A673 (cell line): Measurements from ENCODE around the gene CFAP43. TPM values are rescaled to one million over a fixed set of nuclear protein-coding genes. Genes with fewer than 3 reads are reported as not detected.

Source experiments
- BruUV-seq: library from RNA; stranded (reverse); fragments of 400-500 nt; replicated peaks from 2 replicates; lab custom pipeline; 2021; lab: Mats Ljungman, UMichigan
- CTCF ChIA-PET: fragments of 300-600 bp; sonication (Branson Sonifier 250); formaldehyde crosslinking; loops from one replicate; lab custom pipeline; 2022; ENCODE audit warnings: antibody characterized with exemption; lab: Charles Lee
- POLR2A ChIA-PET: fragments of 300-600 bp; sonication (Branson Sonifier 250); formaldehyde crosslinking; loops from one replicate; lab custom pipeline; 2022; ENCODE audit warnings: antibody characterized with exemption; ENCODE audit not compliant: low non-redundant PET; lab: Charles Lee
- DNase-seq: peaks from one replicate; pipeline ENCODE4 v3.0.0-alpha.2; 2015; ENCODE audit warnings: low spot score
- H3K27ac ChIP-seq: fragments of 200-600 bp; sonication (generic); 2 replicates; pipeline ENCODE4 v1.5.1; 2016; ENCODE audit warnings: mixed run types, low read depth, mild to moderate bottlenecking, mixed read lengths, antibody characterized with exemption, low read length; ENCODE audit not compliant: poor library complexity, severe bottlenecking
- H3K27me3 ChIP-seq: fragments of 200-600 bp; sonication (generic); replicated peaks from 2 replicates; pipeline ENCODE4 v1.6.1; 2017; ENCODE audit warnings: mixed run types, low read depth, mild to moderate bottlenecking, mixed read lengths, antibody characterized with exemption, low read length; ENCODE audit not compliant: insufficient read depth, poor library complexity
- H3K36me3 ChIP-seq: fragments of 200-600 bp; sonication (generic); 2 replicates; pipeline ENCODE4 v1.6.1; 2016; ENCODE audit warnings: mixed run types, mild to moderate bottlenecking, mixed read lengths, antibody characterized with exemption, low read length; ENCODE audit not compliant: insufficient read depth, poor library complexity, severe bottlenecking
- H3K4me1 ChIP-seq: fragments of 200-600 bp; sonication (generic); 2 replicates; pipeline ENCODE4 v1.6.1; 2017; ENCODE audit warnings: mixed run types, mild to moderate bottlenecking, mixed read lengths, antibody characterized with exemption, low read length; ENCODE audit not compliant: insufficient read depth, poor library complexity, severe bottlenecking
- H3K4me3 ChIP-seq: fragments of 200-600 bp; sonication (generic); 2 replicates; pipeline ENCODE4 v1.5.1; 2016; ENCODE audit warnings: low read depth, mixed run types, mild to moderate bottlenecking, mixed read lengths, low read length; ENCODE audit not compliant: poor library complexity, severe bottlenecking
- H3K9me3 ChIP-seq: fragments of 200-600 bp; sonication (generic); 2 replicates; pipeline ENCODE4 v1.6.1; 2016; ENCODE audit warnings: mixed run types, low read depth, mild to moderate bottlenecking, mixed read lengths, antibody characterized with exemption, low read length; ENCODE audit not compliant: poor library complexity, severe bottlenecking
- CTCF ChIP-seq: fragments of 300-800, 200-600 bp; sonication (generic); conservative IDR thresholded peaks from 2 replicates; pipeline ENCODE4 v1.5.1; 2017; ENCODE audit warnings: low read depth, mild to moderate bottlenecking, antibody characterized with exemption, low read length, moderate library complexity, mixed read lengths
- EZH2 ChIP-seq: fragments of 200-600 bp; sonication (generic); IDR thresholded peaks from 2 replicates; pipeline ENCODE4 v1.6.1; 2017; ENCODE audit warnings: borderline replicate concordance, low read depth, mild to moderate bottlenecking, mixed read lengths, antibody characterized with exemption, low read length; ENCODE audit not compliant: poor library complexity, severe bottlenecking
- intact Hi-C: fragments of 100-400 bp; cut with micrococcal nuclease; formaldehyde crosslinking; loops from one replicate; pipeline ENCODE4 v1.10.0; 2022; ENCODE audit not compliant: unreplicated experiment
- total RNA-seq: library from RNA; stranded (reverse); gene quantifications from 2 replicates; pipeline ENCODE4 v1.2.3, GENCODE V29; 2021

The CFAP43 gene
- total RNA-seq, 1 experiment from 2014 or later, result 0.13 TPM

GRCh38 chr10:104120903-104121484 is 111.2 kb downstream of the CFAP43 start:
- no peaks in the 10 kb centered on the region for H3K36me3 ChIP-seq
- H3K27ac ChIP-seq, result peak overlapping the region; percentile 91
- TSS peak; percentile 98 for BruUV-seq
- H3K27me3 ChIP-seq, result no peaks in the 10 kb centered on the region
- intact Hi-C loops, result loop anchor here (2.0 to 5.0 kb wide), 2 partner anchors 152 to 461 kb away; no protein-coding TSS in a partner anchor
- TF ChIP-seq CTCF, result no peak
- no peak for TF ChIP-seq EZH2
- peak overlapping the region; percentile 67 for H3K4me3 ChIP-seq
- peaks cover 23% of the 10 kb centered on the region for H3K4me1 ChIP-seq
- DNase-seq, result peak; percentile 93
- POLR2A ChIA-PET, result interaction anchor here (0.6 to 1.0 kb wide), 5 partner anchors 40 to 723 kb away, joined by 4 to 11 read pairs (median 4); no protein-coding TSS in a partner anchor
- H3K9me3 ChIP-seq, result no peaks in the 10 kb centered on the region
- CTCF ChIA-PET, result interaction anchor here (0.6 to 2.4 kb wide), 6 partner anchors 8 to 559 kb away, joined by 4 to 18 read pairs (median 6); no protein-coding TSS in a partner anchor

- ChIA-PET CTCF (interaction anchor here (0.6 to 2.4 kb wide), 6 partner anchors 8 to 559 kb away, joined by 4 to 18 read pairs (median 6); no protein-coding TSS in a partner anchor), POLR2A (interaction anchor here (0.6 to 0.7 kb wide), 4 partner anchors 40 to 722 kb away, joined by 4 to 11 read pairs (median 5); no protein-coding TSS in a partner anchor)
- Histone ChIP-seq H3K4me3 (peak overlapping the region; percentile 67), H3K9me3 (no peaks in the 10 kb centered on the region), H3K27me3 (no peaks in the 10 kb centered on the region), H3K36me3 (no peaks in the 10 kb centered on the region), H3K4me1 (peaks cover 23% of the 10 kb centered on the region), H3K27ac (peak overlapping the region; percentile 91)
- BruUV-seq, result no TSS peak
- intact Hi-C loops, result loop anchor here (2.0 to 5.0 kb wide), 2 partner anchors 152 to 462 kb away; no protein-coding TSS in a partner anchor
- DNase-seq, result no peak
- TF ChIP-seq CTCF (no peak), EZH2 (no peak)
Observed at GRCh38 chr10:104120512-104120902, 111.7 kb downstream of the CFAP43 start.

GRCh38 chr10:104119996-104120395 is 112.2 kb downstream of the CFAP43 start:
- ChIA-PET POLR2A (no interaction called here), CTCF (interaction anchor here (2.4 kb wide), 1 partner anchor 232 kb away, joined by 18 read pairs; no protein-coding TSS in a partner anchor)
- BruUV-seq, result no TSS peak

More at GRCh38 chr10:104119996-104120395, 112.2 kb downstream of the CFAP43 start:
- Histone ChIP-seq H3K27ac (peak overlapping the region; percentile 91), H3K4me3 (no peak overlapping the region), H3K9me3 (no peaks in the 10 kb centered on the region), H3K4me1 (peaks cover 23% of the 10 kb centered on the region), H3K36me3 (no peaks in the 10 kb centered on the region), H3K27me3 (no peaks in the 10 kb centered on the region)
- intact Hi-C loops, result loop anchor here (2.0 to 5.0 kb wide), 2 partner anchors 151 to 462 kb away; no protein-coding TSS in a partner anchor
- no peak for DNase-seq
- TF ChIP-seq EZH2 (no peak), CTCF (no peak)
